H1 (cell line): ENCODE measurements around the gene CGN. TPM values are rescaled to one million over a fixed set of nuclear protein-coding genes. Genes with fewer than 3 reads are reported as not detected.

Source experiments
- CTCF ChIA-PET: fragments of 300-600 bp; sonication (Branson Sonifier 250); formaldehyde crosslinking; loops from one replicate; lab custom pipeline; 2021; ENCODE audit not compliant: partially characterized antibody; lab: Charles Lee
- POLR2A ChIA-PET: fragments of 300-600 bp; sonication (Branson Sonifier 250); formaldehyde crosslinking; loops from one replicate; lab custom pipeline; 2021; ENCODE audit warnings: inconsistent platforms; ENCODE audit not compliant: partially characterized antibody; lab: Charles Lee
- DNase-seq, 2 experiments: peaks; one replicate each; pipeline versions ENCODE4 v3.0.0 to v3.0.0-alpha.2; 2010 to 2022; ENCODE audit warnings: low spot score in 2 of 2, low read depth in 1 of 2, mixed read lengths in 1 of 2
- FAIRE-seq: peaks from 2 replicates; lab custom pipeline; 2011; peaks lifted over from hg19 to GRCh38; lab: Jason Lieb, UNC
- H2AFZ ChIP-seq: 2 replicates; pipeline ENCODE4 v1.8.1; 2012; ENCODE audit warnings: low read length, inconsistent platforms
- H2AK5ac ChIP-seq: 2 replicates; pipeline ENCODE4 v1.6.1; 2013; ENCODE audit warnings: low read depth, low read length
- H2BK120ac ChIP-seq: replicated peaks from 2 replicates; pipeline ENCODE3; 2013; ENCODE audit warnings: low read depth, low read length, inconsistent platforms
- H2BK12ac ChIP-seq: 2 replicates; pipeline ENCODE4 v1.6.1; 2013; ENCODE audit warnings: low read depth, low read length
- H2BK15ac ChIP-seq: 2 replicates; pipeline ENCODE4 v1.6.1; 2013; ENCODE audit warnings: low read length
- H2BK20ac ChIP-seq: 2 replicates; pipeline ENCODE4 v1.6.1; 2013; ENCODE audit warnings: low read length
- H2BK5ac ChIP-seq: 2 replicates; pipeline ENCODE4 v1.6.1; 2013; ENCODE audit warnings: low read depth, low read length
- H3K14ac ChIP-seq: 2 replicates; pipeline ENCODE4 v1.6.1; 2013; ENCODE audit warnings: inconsistent platforms; ENCODE audit not compliant: insufficient read length
- H3K18ac ChIP-seq: 2 replicates; pipeline ENCODE4 v1.6.1; 2013; ENCODE audit warnings: low read length; ENCODE audit errors: extremely low read depth
- H3K23ac ChIP-seq: 2 replicates; pipeline ENCODE4 v1.6.1; 2013; ENCODE audit warnings: inconsistent platforms; ENCODE audit not compliant: insufficient read length
- H3K23me2 ChIP-seq: 2 replicates; pipeline ENCODE4 v1.6.1; 2013; ENCODE audit warnings: low read depth, low read length
- H3K27ac ChIP-seq: 2 replicates; pipeline ENCODE4 v1.6.1; 2011; ENCODE audit warnings: low read depth, low read length, inconsistent platforms
- H3K27me3 ChIP-seq, 4 experiments: replicated peaks in 1 of 4; 1 replicate in 1 of 4; 2 replicates in 3 of 4; pipeline versions ENCODE4 v1.6.1 to v1.8.1; 2011 to 2013; ENCODE audit warnings: low read length in 3 of 4, mild to moderate bottlenecking in 3 of 4, inconsistent platforms in 2 of 4, mixed read lengths in 2 of 4, moderate library complexity in 1 of 4; ENCODE audit not compliant: control insufficient read depth in 3 of 4, insufficient read depth in 3 of 4; ENCODE audit errors: extremely low read depth in 1 of 4
- H3K36me3 ChIP-seq, 4 experiments: 2 replicates each; pipeline versions ENCODE4 v1.6.1 to v1.8.1; 2011 to 2013; ENCODE audit warnings: mild to moderate bottlenecking in 4 of 4, low read length in 3 of 4, moderate library complexity in 2 of 4, control low read depth in 1 of 4, inconsistent platforms in 1 of 4; ENCODE audit not compliant: insufficient read depth in 4 of 4, control insufficient read depth in 2 of 4
- H3K4ac ChIP-seq: replicated peaks from 2 replicates; pipeline ENCODE3; 2013; ENCODE audit warnings: low read length, low read depth, mixed read lengths, inconsistent platforms; ENCODE audit not compliant: insufficient read length
- H3K4me1 ChIP-seq, 4 experiments: replicated peaks in 1 of 4; 1 replicate in 1 of 4; 2 replicates in 3 of 4; pipeline versions ENCODE4 v1.6.1 to v1.8.1; 2011 to 2013; ENCODE audit warnings: low read length in 3 of 4, inconsistent platforms in 2 of 4, mixed read lengths in 1 of 4; ENCODE audit not compliant: insufficient read depth in 4 of 4, control insufficient read depth in 3 of 4
- H3K4me2 ChIP-seq, 2 experiments: 2 replicates each; pipeline versions ENCODE4 v1.6.1 to v1.8.1; 2011 to 2013; ENCODE audit warnings: low read depth in 2 of 2, low read length in 2 of 2, control low read depth in 1 of 2, inconsistent platforms in 1 of 2, mild to moderate bottlenecking in 1 of 2; ENCODE audit not compliant: insufficient read depth in 1 of 2
- H3K4me3 ChIP-seq, 4 experiments: fragments of 200-600, 300-600 bp in 1 of 4; sonication (generic), shearing (Covaris generic), sonication (Bioruptor Twin) in 1 of 4; 2 replicates each; pipeline versions ENCODE4 v1.5.1 to v1.8.1; 2011 to 2016; ENCODE audit warnings: low read length in 4 of 4, low read depth in 3 of 4, control low read depth in 2 of 4, inconsistent platforms in 2 of 4, mild to moderate bottlenecking in 2 of 4, mixed read lengths in 1 of 4, moderate library complexity in 1 of 4; ENCODE audit not compliant: insufficient read depth in 2 of 4; ENCODE audit errors: extremely low read depth in 1 of 4
- H3K56ac ChIP-seq: replicated peaks from 2 replicates; pipeline ENCODE3; 2013; ENCODE audit warnings: low read depth, mild to moderate bottlenecking, mixed read lengths, low read length, inconsistent platforms; ENCODE audit not compliant: insufficient read length
- H3K79me1 ChIP-seq: 2 replicates; pipeline ENCODE4 v1.6.1; 2013; ENCODE audit warnings: low read depth, low read length, control low read depth
- H3K79me2 ChIP-seq, 2 experiments: 2 replicates each; pipeline versions ENCODE4 v1.6.1 to v1.8.1; 2012 to 2013; ENCODE audit warnings: low read length in 2 of 2, mild to moderate bottlenecking in 2 of 2, inconsistent platforms in 1 of 2; ENCODE audit not compliant: insufficient read depth in 2 of 2, control insufficient read depth in 1 of 2
- H3K9ac ChIP-seq, 4 experiments: replicated peaks in 1 of 4; 1 replicate in 1 of 4; 2 replicates in 3 of 4; pipeline versions ENCODE4 v1.6.1 to v1.8.1; 2011 to 2013; ENCODE audit warnings: low read depth in 3 of 4, low read length in 3 of 4, control low read depth in 2 of 4, mild to moderate bottlenecking in 2 of 4, moderate library complexity in 2 of 4, inconsistent platforms in 1 of 4; ENCODE audit errors: extremely low read depth in 1 of 4
- H3K9me3 ChIP-seq, 2 experiments: 2 replicates each; pipeline versions ENCODE4 v1.6.1 to v1.8.1; 2012 to 2013; ENCODE audit warnings: mild to moderate bottlenecking in 2 of 2, moderate library complexity in 2 of 2, control low read depth in 1 of 2, inconsistent platforms in 1 of 2, low read depth in 1 of 2, low read length in 1 of 2, mixed read lengths in 1 of 2; ENCODE audit not compliant: insufficient read depth in 2 of 2
- H4K20me1 ChIP-seq, 2 experiments: replicated peaks in 1 of 2; 2 replicates each; pipeline versions ENCODE3 to v1.8.1; 2011 to 2013; ENCODE audit warnings: inconsistent platforms in 2 of 2, low read length in 2 of 2, mild to moderate bottlenecking in 1 of 2; ENCODE audit not compliant: insufficient read depth in 2 of 2, control insufficient read depth in 1 of 2
- H4K5ac ChIP-seq: 2 replicates; pipeline ENCODE4 v1.6.1; 2013; ENCODE audit warnings: low read length, low read depth, mixed read lengths, inconsistent platforms; ENCODE audit not compliant: insufficient read length
- H4K8ac ChIP-seq: 2 replicates; pipeline ENCODE4 v1.8.0; 2013; ENCODE audit warnings: mild to moderate bottlenecking, moderate library complexity, low read length, inconsistent platforms; ENCODE audit not compliant: insufficient read depth; ENCODE audit errors: extremely low read depth
- H4K91ac ChIP-seq: replicated peaks from 2 replicates; pipeline ENCODE3; 2013; ENCODE audit warnings: low read length, mixed read lengths, inconsistent platforms; ENCODE audit not compliant: insufficient read length
- BCL11A ChIP-seq, 2 experiments: IDR thresholded peaks; one replicate each; pipeline ENCODE4 v1.6.1; 2011; ENCODE audit warnings: low read depth in 2 of 2, low read length in 2 of 2, mild to moderate bottlenecking in 2 of 2
- EP300 ChIP-seq, 2 experiments: IDR thresholded peaks; 1 replicate in 1 of 2; 2 replicates in 1 of 2; pipeline ENCODE4 v1.6.1; 2011 to 2012; ENCODE audit warnings: low read depth in 2 of 2, low read length in 2 of 2, mild to moderate bottlenecking in 2 of 2, borderline replicate concordance in 1 of 2, inconsistent platforms in 1 of 2, moderate library complexity in 1 of 2
- JUND ChIP-seq: IDR thresholded peaks from 2 replicates; pipeline ENCODE4 v1.6.1; 2011; ENCODE audit warnings: mild to moderate bottlenecking, improper control_type of control experiment, low read length
- KDM4A ChIP-seq: IDR thresholded peaks from one replicate; pipeline ENCODE4 v1.7.1; 2012; ENCODE audit warnings: low read depth, mild to moderate bottlenecking, moderate library complexity, low read length, inconsistent platforms; ENCODE audit not compliant: severe bottlenecking
- NRF1 ChIP-seq: IDR thresholded peaks from 2 replicates; pipeline ENCODE4 v1.6.1; 2011; ENCODE audit warnings: mild to moderate bottlenecking, low read depth, low read length, improper control_type of control experiment
- POLR2AphosphoS5 ChIP-seq: IDR thresholded peaks from 2 replicates; pipeline ENCODE4 v1.6.1; 2011; ENCODE audit warnings: low read depth, low read length
- RNF2 ChIP-seq: fragments of 200-900, 300-1000 bp; sonication (generic); IDR thresholded peaks from 2 replicates; pipeline ENCODE4 v1.7.1; 2016; ENCODE audit warnings: borderline replicate concordance, low read depth, mild to moderate bottlenecking, antibody characterized with exemption, low read length; ENCODE audit not compliant: poor library complexity, severe bottlenecking; ENCODE audit errors: missing control alignments
- RXRA ChIP-seq: IDR thresholded peaks from 2 replicates; pipeline ENCODE4 v1.6.1; 2011; ENCODE audit warnings: low read depth, mild to moderate bottlenecking, low read length, moderate library complexity; ENCODE audit not compliant: insufficient read depth
- SIN3A ChIP-seq, 2 experiments: IDR thresholded peaks in 1 of 2; conservative IDR thresholded peaks in 1 of 2; 2 replicates each; pipeline ENCODE4 v1.6.1; 2011 to 2012; ENCODE audit warnings: low read length in 2 of 2, improper control_type of control experiment in 1 of 2, low read depth in 1 of 2, mild to moderate bottlenecking in 1 of 2
- SP2 ChIP-seq: IDR thresholded peaks from 2 replicates; pipeline ENCODE4 v1.6.1; 2012; ENCODE audit warnings: mild to moderate bottlenecking, low read length, inconsistent platforms
- SP4 ChIP-seq: IDR thresholded peaks from 2 replicates; pipeline ENCODE4 v1.6.1; 2012; ENCODE audit warnings: low read length, inconsistent platforms
- TCF12 ChIP-seq: IDR thresholded peaks from 2 replicates; pipeline ENCODE4 v1.6.1; 2011; ENCODE audit warnings: low read depth, mild to moderate bottlenecking, low read length
- WGBS, 2 experiments: shearing (Covaris generic) in 1 of 2; methylation state at CpG; one replicate each; pipeline versions ENCODE4 v1.1.6 to v1.1.7; 2013 to 2015; ENCODE audit warnings: low lambda C conversion rate in 2 of 2, mixed read lengths in 2 of 2, inconsistent platforms in 1 of 2, low coverage in 1 of 2, missing lambda C conversion rate in 1 of 2; ENCODE audit not compliant: insufficient replicate concordance in 2 of 2, insufficient coverage in 1 of 2, insufficient read length in 1 of 2; ENCODE audit errors: extremely low coverage in 1 of 2, missing lambda C conversion rate in 1 of 2; 5-methylcytosine and 5-hydroxymethylcytosine counted together
- polyA plus RNA-seq, 7 experiments: library from polyadenylated mRNA; depleted of rRNA in 3 of 7; stranded (reverse) in 5 of 7; unstranded in 2 of 7; fragments of >200 nt in 5 of 7; fragments of 200-250 nt in 2 of 7; gene quantifications; 1 replicate in 5 of 7; 2 replicates in 1 of 7; 4 replicates in 1 of 7; pipeline versions ENCODE4 v1.2.1 to v1.2.3, GENCODE V29; 2011 to 2013; ENCODE audit warnings: missing spikeins in 2 of 7, mixed read lengths in 2 of 7
- total RNA-seq: library from RNA; stranded (reverse); fragmentation: NEBNext Ultra II Directional; extraction: Animal tissue kit (Norgen Biotek cat#: 25700); gene quantifications from 2 replicates; pipeline ENCODE4 v1.2.1, GENCODE V29; 2021
- TF ChIP-seq, protein P1 (sequence below): IDR thresholded peaks from 2 replicates; pipeline ENCODE4 v1.6.1; 2012; ENCODE audit warnings: inconsistent platforms

Gene CGN
- total and polyA plus RNA-seq, 2 of the 8 experiments (the other 6 are each of a cell fraction or from before 2014, with no cell fraction given): 15.9 to 52.7 TPM

DNA sequence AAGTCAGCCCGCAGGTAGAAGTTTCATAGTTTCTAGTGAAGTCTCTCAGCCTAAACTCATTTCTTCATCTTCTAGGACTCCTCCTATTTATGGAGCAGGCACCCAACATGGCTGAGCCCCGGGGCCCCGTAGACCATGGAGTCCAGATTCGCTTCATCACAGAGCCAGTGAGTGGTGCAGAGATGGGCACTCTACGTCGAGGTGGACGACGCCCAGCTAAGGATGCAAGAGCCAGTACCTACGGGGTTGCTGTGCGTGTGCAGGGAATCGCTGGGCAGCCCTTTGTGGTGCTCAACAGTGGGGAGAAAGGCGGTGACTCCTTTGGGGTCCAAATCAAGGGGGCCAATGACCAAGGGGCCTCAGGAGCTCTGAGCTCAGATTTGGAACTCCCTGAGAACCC is 7.2 kb downstream of the CGN start:
- no peak overlapping the region for H3K4me3 ChIP-seq
- FAIRE-seq (no peak), DNase-seq (no peak)
- H3K56ac ChIP-seq: no peak overlapping the region
- H3K18ac ChIP-seq: no peak overlapping the region
- H4K8ac ChIP-seq: no peak overlapping the region
- H2BK20ac ChIP-seq: no peak overlapping the region
- H4K91ac ChIP-seq: no peak overlapping the region
- WGBS, 2 experiments: 90% methylated on average over 12 of the region's 12 CpGs; no CpG with 5 or more reads in 1 of the 2 experiments
- peaks cover 14% of the 10 kb centered on the region for H3K79me1 ChIP-seq
- no peak overlapping the region for H3K27ac ChIP-seq
- H3K23ac ChIP-seq: no peak overlapping the region
- ChIA-PET POLR2A (interaction anchor here (1.1 to 17.1 kb wide), 2 partner anchors 19 to 24 kb away, joined by 3 to 283 read pairs; partner anchors contain the start of gene TUFT1), CTCF (interaction anchor here (1.6 to 6.1 kb wide), 2 partner anchors 15 to 74 kb away, joined by 5 to 54 read pairs; no protein-coding TSS in a partner anchor)
- H3K79me2 ChIP-seq: peaks cover 0 to 38% of the 10 kb centered on the region in 2 experiments; a peak in 2 of 4 replicates
- no peak overlapping the region for H3K4ac ChIP-seq
- H3K4me2 ChIP-seq: no peak overlapping the region
- H3K9ac ChIP-seq: no peak overlapping the region
- H3K4me1 ChIP-seq: peaks cover 12 to 21% (median 15%) of the 10 kb centered on the region in 4 experiments
- H4K5ac ChIP-seq: no peak overlapping the region
- H4K20me1 ChIP-seq: peaks cover 0 to 4% of the 10 kb centered on the region in 2 experiments
- H2AFZ ChIP-seq: no peak overlapping the region
- no peak overlapping the region for H2BK12ac ChIP-seq
- H3K27me3 ChIP-seq: 0 out of 7 replicates have a peak, but pooled peaks cover 0 to 3% (median 0%) of the 10 kb centered on the region in 4 experiments
- no peak overlapping the region for H2BK15ac ChIP-seq
- H2AK5ac ChIP-seq: no peak overlapping the region
- H2BK120ac ChIP-seq: no peak overlapping the region
- H2BK5ac ChIP-seq: no peak overlapping the region
- peaks cover 13 to 30% (median 27%) of the 10 kb centered on the region in 4 experiments; a peak in 7 of 8 replicates for H3K36me3 ChIP-seq
- no peaks in the 10 kb centered on the region for H3K9me3 ChIP-seq
- H3K14ac ChIP-seq: no peak overlapping the region
- H3K23me2 ChIP-seq: peaks cover under 1% of the 10 kb centered on the region; the same call in 1 of the 2 replicates
- TF ChIP-seq RXRA (no peak), NRF1 (no peak), JUND (no peak), SP2 (no peak), BCL11A (IDR thresholded peaks at IDR 0.05; ENCODE audit: low read depth in 2 of 2, low read length in 2 of 2) (no peak), KDM4A (no peak), SP4 (no peak), RNF2 (no peak), EP300 (IDR thresholded peaks at IDR 0.05; ENCODE audit: borderline replicate concordance in 1 of 2, low read depth in 2 of 2, low read length in 2 of 2) (no peak), POLR2AphosphoS5 (no peak), SIN3A (conservative IDR thresholded peaks at IDR 0.05 in 1 of 2, IDR thresholded peaks at IDR 0.05 in 1 of 2; ENCODE audit: low read depth in 1 of 2, low read length in 2 of 2) (no peak), TCF12 (no peak)
- TF ChIP-seq, protein P1, sequence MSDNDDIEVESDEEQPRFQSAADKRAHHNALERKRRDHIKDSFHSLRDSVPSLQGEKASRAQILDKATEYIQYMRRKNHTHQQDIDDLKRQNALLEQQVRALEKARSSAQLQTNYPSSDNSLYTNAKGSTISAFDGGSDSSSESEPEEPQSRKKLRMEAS: no peak
